Activated B cell treated with CpG ODN at 0.5 μM for 24 hours (primary cell): ENCODE results near the gene PPP1R3G. TPM values are rescaled to one million over a fixed set of nuclear protein-coding genes. Genes with fewer than 3 reads are reported as not detected.

Experiments used
- ATAC-seq: fragments of 200-7000 bp; cut with Tn5 transposase; one replicate; pipeline ENCODE4 v1.10.0; 2021; ENCODE audit warnings: low read depth, mild to moderate bottlenecking, moderate library complexity
- CTCF ChIA-PET: fragments of 350-600 bp; sonication (Branson Sonifier 250); formaldehyde crosslinking; loops from one replicate; lab custom pipeline; 2021; ENCODE audit warnings: antibody characterized with exemption; lab: Charles Lee
- POLR2A ChIA-PET: fragments of 350-600 bp; sonication (Branson Sonifier 250); formaldehyde crosslinking; loops from one replicate; lab custom pipeline; 2021; ENCODE audit warnings: antibody characterized with exemption; lab: Charles Lee
- DNase-seq: peaks from one replicate; pipeline ENCODE4 v3.0.0; 2022
- H3K27ac Mint-ChIP-seq: one replicate; pipeline ENCODE4 v1.8.0; 2020; ENCODE audit warnings: mixed read lengths
- H3K27me3 Mint-ChIP-seq: one replicate; pipeline ENCODE4 v1.8.0; 2021; ENCODE audit warnings: mixed read lengths
- H3K36me3 Mint-ChIP-seq: one replicate; pipeline ENCODE4 v1.8.0; 2021; ENCODE audit warnings: low read depth, mixed read lengths
- H3K4me1 Mint-ChIP-seq: one replicate; pipeline ENCODE4 v1.8.0; 2021; ENCODE audit warnings: mixed read lengths
- H3K4me3 Mint-ChIP-seq: one replicate; pipeline ENCODE4 v1.8.0; 2020; ENCODE audit warnings: mild to moderate bottlenecking, mixed read lengths
- H3K9me3 Mint-ChIP-seq: one replicate; pipeline ENCODE4 v1.8.0; 2020; ENCODE audit warnings: mixed read lengths
- CTCF ChIP-seq: fragments of 200-600 bp; IDR thresholded peaks from one replicate; pipeline ENCODE4 v1.8.0; 2022; ENCODE audit warnings: antibody characterized with exemption, mild to moderate bottlenecking
- intact Hi-C: fragments of 100-400 bp; cut with micrococcal nuclease; formaldehyde crosslinking; loops from one replicate; pipeline ENCODE4 v1.15.1; 2024
- total RNA-seq: library from RNA; stranded (reverse); gene quantifications from 2 replicates; pipeline ENCODE4 v1.2.3, GENCODE V29; 2022

PPP1R3G gene
- total RNA-seq, 1 donor from 2014 or later = 0.11 TPM

DNA sequence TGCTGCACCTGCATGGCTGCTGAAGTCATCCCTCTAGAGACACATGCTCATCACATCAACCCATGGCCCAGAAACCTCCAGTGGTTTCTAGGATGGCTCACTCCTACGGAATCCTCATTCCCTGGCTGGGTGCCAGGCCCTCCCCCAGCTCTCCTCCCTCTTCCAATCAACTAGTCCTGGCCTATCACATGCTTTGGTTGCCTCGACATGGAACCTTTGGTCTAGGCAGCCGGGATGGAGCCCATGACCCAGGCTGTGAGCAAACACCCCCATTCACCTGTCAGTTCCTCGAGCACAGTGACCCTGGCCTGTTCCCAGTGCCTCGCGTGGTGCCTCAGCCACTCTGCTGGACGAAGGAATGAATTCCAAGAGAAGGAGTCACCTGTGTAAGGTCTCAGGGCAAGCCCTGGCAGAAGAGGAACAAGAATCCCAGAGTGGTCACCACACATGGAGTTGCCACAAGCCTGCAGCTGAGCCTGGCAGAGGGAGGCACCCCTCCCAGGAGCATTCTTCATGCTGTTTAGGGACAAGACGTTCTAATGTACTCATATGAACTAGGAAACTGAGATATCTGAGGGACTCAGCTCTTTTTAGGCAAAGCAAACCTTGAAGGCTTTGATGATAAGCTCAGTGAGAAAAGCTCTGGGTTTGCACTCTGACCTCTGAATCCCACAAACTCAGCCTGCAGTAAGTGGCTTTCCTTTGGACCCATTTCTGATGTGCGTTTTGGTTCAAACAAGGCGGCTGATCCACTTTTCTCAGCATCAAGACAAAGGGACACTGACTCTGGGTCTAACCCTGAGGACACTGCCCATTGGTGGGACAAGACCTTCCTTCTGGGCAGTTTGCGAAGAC, 40.2 kb downstream of the PPP1R3G start:
- H3K27me3 Mint-ChIP-seq = no peaks in the 10 kb centered on the region
- ChIA-PET CTCF (no interaction called here), POLR2A (no interaction called here)
- no peaks in the 10 kb centered on the region for H3K36me3 Mint-ChIP-seq
- H3K4me1 Mint-ChIP-seq = peaks cover 10% of the 10 kb centered on the region
- no peak for TF ChIP-seq CTCF
- no peak overlapping the region for H3K4me3 Mint-ChIP-seq
- intact Hi-C loops = no loop called here
- H3K27ac Mint-ChIP-seq = no peak overlapping the region
- no peaks in the 10 kb centered on the region for H3K9me3 Mint-ChIP-seq
- ATAC-seq (no peak), DNase-seq (no peak)

GRCh38 chr6:5126214-5126613, 41.1 kb downstream of the PPP1R3G start:
- no peak overlapping the region for H3K27ac Mint-ChIP-seq
- no peaks in the 10 kb centered on the region for H3K27me3 Mint-ChIP-seq
- ChIA-PET POLR2A (no interaction called here), CTCF (no interaction called here)
- H3K9me3 Mint-ChIP-seq = no peaks in the 10 kb centered on the region
- H3K4me1 Mint-ChIP-seq = peaks cover 10% of the 10 kb centered on the region
- H3K36me3 Mint-ChIP-seq = no peaks in the 10 kb centered on the region
- no peak for ATAC-seq
- no peak overlapping the region for H3K4me3 Mint-ChIP-seq
- TF ChIP-seq CTCF = no peak
- intact Hi-C loops = no loop called here
- DNase-seq = no peak

DNA sequence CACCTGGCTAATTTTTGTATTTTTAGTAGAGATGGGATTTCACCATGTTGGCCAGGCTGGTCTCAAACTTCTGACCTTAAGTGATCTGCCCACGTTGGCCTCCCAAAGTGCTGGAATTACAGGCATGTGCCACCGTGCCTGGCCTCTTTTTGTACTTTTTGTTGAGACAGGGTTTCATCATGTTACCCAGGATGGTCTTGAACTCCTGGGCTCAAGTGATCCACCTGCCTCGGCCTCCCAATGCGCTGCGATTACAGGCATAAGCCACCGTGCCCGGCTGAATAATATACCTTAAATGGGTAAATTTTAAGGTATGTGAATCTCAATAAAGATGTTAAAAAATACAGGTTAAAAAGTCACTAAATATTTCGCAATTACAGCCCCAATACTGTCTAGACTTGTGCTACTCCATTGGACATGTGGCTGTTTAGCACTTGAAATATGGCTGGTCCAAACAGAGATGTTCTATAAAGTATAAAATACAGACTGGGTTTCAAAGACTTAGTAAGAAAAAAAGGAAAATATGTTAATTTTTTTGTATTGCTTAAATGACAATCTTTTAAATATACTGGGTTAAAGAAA, 42.1 kb downstream of the PPP1R3G start:
- H3K27ac Mint-ChIP-seq = no peak overlapping the region

GRCh38 chr6:5128351-5128750, 43.2 kb downstream of the PPP1R3G start:
- no peak for TF ChIP-seq CTCF
- ATAC-seq (no peak), DNase-seq (no peak)
- CTCF ChIA-PET = interaction anchor here (0.8 kb wide), 1 partner anchor 15 kb away, joined by 3 read pairs; no protein-coding TSS in a partner anchor
- no peak overlapping the region for H3K4me3 Mint-ChIP-seq
- POLR2A ChIA-PET = interaction anchor here (0.6 to 1.0 kb wide), 2 partner anchors 43 to 1747 kb away, joined by 3 to 4 read pairs; partner anchors contain the start of gene PPP1R3G
- no peaks in the 10 kb centered on the region for H3K27me3 Mint-ChIP-seq
- intact Hi-C loops = no loop called here
- H3K27ac Mint-ChIP-seq = no peak overlapping the region
- no peaks in the 10 kb centered on the region for H3K9me3 Mint-ChIP-seq
- peaks cover 26% of the 10 kb centered on the region for H3K4me1 Mint-ChIP-seq
- H3K36me3 Mint-ChIP-seq = no peaks in the 10 kb centered on the region

More for the DNA sequence above, 42.1 kb downstream of the PPP1R3G start:
- ChIA-PET CTCF (interaction anchor here (0.7 kb wide), 1 partner anchor 639 kb away, joined by 3 read pairs; no protein-coding TSS in a partner anchor), POLR2A (no interaction called here)
- no peaks in the 10 kb centered on the region for H3K27me3 Mint-ChIP-seq
- no peak for DNase-seq
- H3K9me3 Mint-ChIP-seq = no peaks in the 10 kb centered on the region
- no peak for TF ChIP-seq CTCF
- H3K36me3 Mint-ChIP-seq = no peaks in the 10 kb centered on the region
- no peak overlapping the region for H3K4me3 Mint-ChIP-seq
- peaks cover 15% of the 10 kb centered on the region for H3K4me1 Mint-ChIP-seq
- intact Hi-C loops = no loop called here
- ATAC-seq = no peak

- Mint-ChIP-seq H3K27ac (no peak overlapping the region), H3K4me3 (no peak overlapping the region), H3K27me3 (no peaks in the 10 kb centered on the region), H3K4me1 (peaks cover 32% of the 10 kb centered on the region), H3K36me3 (no peaks in the 10 kb centered on the region), H3K9me3 (no peaks in the 10 kb centered on the region)
- ATAC-seq (no peak), DNase-seq (no peak)
- intact Hi-C loops = loop anchor here (10.0 kb wide), 1 partner anchor 594 kb away; no protein-coding TSS in a partner anchor
- CTCF ChIA-PET = no interaction called here
- POLR2A ChIA-PET = no interaction called here
- no peak for TF ChIP-seq CTCF
Measured at GRCh38 chr6:5130135-5130866, 45.2 kb downstream of the PPP1R3G start.
